Uterus (tissue), 2 donors: Measurements from ENCODE around the gene C21orf58.

Source experiments
- POLR2A ChIP-seq, 2 donors: fragments of 450-650 bp; IDR thresholded peaks; one replicate each; pipeline ENCODE4 v1.6.1; 2016; ENCODE audit warnings: antibody characterized with exemption in 2 of 2, mild to moderate bottlenecking in 1 of 2, moderate library complexity in 1 of 2
- TF ChIP-seq, protein P1 (sequence below), 4 experiments: fragments of 200-600 bp in 2 of 4; fragments of 450-650 bp in 2 of 4; sonication (generic) in 2 of 4; IDR thresholded peaks; one replicate each; pipeline ENCODE4 v1.5.1; 2016 to 2019; ENCODE audit warnings: antibody characterized with exemption in 4 of 4, mild to moderate bottlenecking in 2 of 4, moderate library complexity in 1 of 4

DNA sequence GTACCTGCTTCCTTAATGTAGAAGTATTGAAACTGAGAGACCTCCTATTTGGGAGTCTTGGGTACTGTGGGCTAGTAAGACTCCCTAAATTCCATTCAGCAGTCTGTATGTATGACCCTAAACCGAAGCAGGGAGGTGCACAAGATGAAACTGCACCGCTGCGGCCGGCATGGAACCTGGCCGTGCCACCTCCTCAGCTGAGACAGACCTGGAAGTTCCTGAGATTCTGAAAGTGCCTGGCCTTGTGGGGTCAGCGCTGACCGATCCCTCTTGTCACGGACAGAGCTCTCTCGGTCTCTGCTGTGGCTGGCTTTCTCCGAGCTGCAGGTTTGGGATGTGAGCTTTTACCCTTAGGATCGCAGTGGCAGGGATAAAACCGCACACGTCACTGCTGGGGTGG lies 27.3 kb upstream of the C21orf58 start:
- TF ChIP-seq, protein P1, sequence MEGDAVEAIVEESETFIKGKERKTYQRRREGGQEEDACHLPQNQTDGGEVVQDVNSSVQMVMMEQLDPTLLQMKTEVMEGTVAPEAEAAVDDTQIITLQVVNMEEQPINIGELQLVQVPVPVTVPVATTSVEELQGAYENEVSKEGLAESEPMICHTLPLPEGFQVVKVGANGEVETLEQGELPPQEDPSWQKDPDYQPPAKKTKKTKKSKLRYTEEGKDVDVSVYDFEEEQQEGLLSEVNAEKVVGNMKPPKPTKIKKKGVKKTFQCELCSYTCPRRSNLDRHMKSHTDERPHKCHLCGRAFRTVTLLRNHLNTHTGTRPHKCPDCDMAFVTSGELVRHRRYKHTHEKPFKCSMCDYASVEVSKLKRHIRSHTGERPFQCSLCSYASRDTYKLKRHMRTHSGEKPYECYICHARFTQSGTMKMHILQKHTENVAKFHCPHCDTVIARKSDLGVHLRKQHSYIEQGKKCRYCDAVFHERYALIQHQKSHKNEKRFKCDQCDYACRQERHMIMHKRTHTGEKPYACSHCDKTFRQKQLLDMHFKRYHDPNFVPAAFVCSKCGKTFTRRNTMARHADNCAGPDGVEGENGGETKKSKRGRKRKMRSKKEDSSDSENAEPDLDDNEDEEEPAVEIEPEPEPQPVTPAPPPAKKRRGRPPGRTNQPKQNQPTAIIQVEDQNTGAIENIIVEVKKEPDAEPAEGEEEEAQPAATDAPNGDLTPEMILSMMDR (IDR thresholded peaks at IDR 0.05): no peak
- no peak for TF ChIP-seq POLR2A (IDR thresholded peaks at IDR 0.05)
